ENCODE data around the gene OR2T11.
"Not testable (repeated sequence)": the region's sequence is repeated elsewhere in the genome, so short reads cannot be mapped to it uniquely, and the experiment has no call there.

OR2T11 gene

DNA sequence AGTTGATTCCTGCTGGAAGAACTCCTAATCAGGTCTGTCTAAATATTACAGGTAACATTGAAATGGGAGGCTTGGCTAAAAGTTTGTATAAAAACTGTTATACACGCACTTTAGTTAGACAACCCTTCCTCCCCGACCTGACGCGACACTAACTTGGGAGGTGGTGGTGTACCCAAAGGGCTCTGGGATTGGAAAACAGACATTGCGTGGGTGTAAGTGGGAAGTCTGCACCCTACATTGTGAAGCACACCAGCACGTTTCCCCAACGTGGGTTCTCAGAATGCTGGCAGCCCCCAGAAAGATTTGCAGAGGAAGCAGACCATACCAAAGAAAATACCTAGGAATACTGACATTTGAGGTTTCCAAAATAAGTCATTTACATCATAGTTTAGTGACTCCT, 16.8 kb downstream of the OR2T11 start:
- DNase-seq = no peak

GRCh38 chr1:248613742-248614141, 21.1 kb downstream of the OR2T11 start:
- no peak for DNase-seq

GRCh38 chr1:248611883-248612414, 22.9 kb downstream of the OR2T11 start:
- no peak for DNase-seq

DNA sequence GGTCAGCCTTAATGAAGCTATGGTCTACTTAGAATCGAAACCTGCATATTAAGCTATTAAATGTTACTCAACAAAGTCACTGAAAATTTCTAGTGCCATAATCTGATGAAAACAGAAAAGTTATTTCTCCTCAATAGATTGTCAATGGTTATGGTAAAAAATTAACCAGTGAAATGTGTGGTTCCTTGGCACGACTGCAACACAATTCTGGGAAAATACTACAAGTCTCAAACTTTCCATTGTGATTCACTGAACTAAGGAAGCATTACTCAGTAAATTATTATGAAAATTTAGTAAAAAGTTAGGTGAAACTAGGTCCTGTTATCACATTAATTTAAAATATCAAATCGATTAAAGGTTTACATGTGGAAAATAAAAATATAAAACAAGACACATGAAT, 24.6 kb downstream of the OR2T11 start:
- no peak for DNase-seq

DNA sequence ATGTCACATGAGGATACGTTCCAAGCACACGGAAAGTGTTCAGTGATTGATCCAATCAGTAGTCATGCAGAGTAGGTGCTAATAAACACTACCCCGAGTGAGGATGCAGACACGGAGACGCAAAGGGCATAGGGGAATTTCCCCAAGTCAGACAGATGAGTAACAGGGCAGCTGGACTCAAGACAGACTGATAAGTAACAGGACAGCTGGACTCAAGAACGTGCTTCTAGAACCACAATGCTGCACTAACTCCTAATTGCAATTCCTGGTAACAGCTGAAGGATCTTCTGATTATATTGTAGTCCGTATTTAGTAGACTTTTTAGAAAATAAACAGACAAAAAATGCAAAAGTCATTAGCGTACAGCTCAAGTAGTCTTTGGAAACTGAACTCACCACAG, 35.5 kb downstream of the OR2T11 start:
- no peak for DNase-seq

GRCh38 chr1:248597589-248597988, 37.3 kb downstream of the OR2T11 start, which contains the start of gene OR2T10:
TSS of gene OR2T10 (minus strand) at chr1:248597700. CDS start at chr1:248593768, 3,932 bp downstream.
- DNase-seq = no peak

DNA sequence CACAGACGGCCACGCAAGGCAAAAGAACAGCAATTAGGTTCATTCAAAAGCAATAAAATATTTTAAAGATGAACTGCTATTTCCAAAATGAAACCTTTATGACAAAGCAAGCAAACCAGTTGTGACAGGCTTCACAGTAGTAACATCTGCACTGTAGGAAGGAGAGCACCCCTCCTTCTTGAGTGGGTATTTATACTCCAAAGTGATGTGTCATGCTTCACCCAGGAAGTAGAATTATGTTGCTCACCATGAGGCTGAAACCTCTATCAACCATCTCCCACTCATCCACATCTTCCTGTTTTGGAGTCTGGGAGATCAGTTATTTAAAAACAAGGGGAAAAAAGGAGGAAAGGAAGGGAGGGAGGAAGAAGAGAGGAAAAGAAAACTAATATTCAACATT, 38.3 kb downstream of the OR2T11 start:
- DNase-seq = no peak

DNA sequence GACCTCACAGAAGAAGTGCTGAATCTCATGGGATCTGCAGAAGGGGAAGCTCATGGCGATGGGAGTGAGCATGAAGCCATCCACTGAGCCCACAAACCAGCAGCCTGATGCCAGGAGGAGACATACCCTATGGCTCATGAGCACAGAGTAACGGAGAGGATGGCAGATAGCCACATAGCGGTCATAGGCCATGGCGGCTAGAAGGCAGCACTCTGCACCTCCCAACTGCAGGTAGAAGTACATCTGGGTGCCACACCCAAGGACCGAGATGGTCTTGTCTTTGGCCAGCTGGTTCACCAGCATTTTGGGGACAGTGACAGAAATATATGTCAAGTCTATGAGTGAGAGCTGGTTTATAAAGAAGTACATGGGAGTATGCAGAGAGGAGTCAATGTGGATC, 41.7 kb downstream of the OR2T11 start:
- DNase-seq = no peak

- DNase-seq = no peak
These were observed 42.2 kb downstream of the OR2T11 start for GRCh38 chr1:248592655-248593054.

GRCh38 chr1:248590055-248590454, 44.8 kb downstream of the OR2T11 start:
- no peak for DNase-seq

- DNase-seq = no peak
These were observed 45.6 kb downstream of the OR2T11 start for GRCh38 chr1:248589334-248589733.

DNA sequence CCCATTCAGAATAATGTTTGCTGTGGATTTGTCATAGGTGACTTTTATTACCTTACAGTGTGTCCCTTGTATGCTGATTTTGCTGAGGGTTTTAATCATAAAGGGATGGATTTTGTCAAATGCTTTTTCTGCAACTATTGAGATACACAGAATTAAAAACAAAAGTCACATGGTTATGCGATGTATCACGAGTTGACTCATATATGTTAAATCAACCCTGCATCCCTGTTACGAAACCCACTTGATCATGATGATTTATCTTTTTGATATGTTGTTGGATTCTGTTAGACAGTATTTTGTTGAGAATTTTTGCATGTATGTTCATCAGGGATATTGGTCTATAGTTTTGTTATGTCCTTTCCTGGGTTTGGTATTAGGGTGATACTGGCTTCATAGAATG, 49.6 kb downstream of the OR2T11 start:
- DNase-seq = no peak

DNA sequence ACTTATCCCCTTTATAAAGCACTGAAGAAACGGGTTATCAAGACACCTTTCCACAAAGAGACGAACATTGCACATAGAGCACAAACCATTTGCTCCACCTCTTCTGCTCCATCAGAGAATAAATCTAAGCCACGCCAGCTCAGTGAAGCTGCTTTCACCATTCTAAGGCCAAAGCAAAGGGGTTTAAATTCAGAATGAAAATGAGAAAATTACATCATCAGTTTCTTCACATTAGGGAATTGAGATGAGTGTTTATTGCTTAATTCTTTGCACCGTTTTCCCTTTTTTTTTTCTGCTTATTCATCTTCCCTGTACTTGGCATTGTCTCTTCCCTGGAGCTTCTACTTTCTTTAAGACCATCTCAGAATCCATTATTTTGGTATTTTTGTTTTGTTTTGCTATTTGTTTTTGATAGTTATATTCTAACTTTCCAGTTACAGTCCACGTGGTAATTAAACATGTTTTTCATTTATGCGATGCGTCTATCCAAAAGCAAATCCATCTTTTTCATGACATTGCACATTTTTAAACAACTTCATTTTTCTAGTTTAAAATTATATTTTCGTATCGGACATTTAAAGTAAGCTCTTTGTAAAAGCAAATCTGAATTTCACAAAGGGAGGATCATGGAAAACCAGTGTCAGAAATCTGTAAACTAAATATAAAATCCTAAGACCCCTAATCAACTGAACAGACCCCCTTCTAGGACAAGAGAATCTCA, 58.5 kb downstream of the OR2T11 start:
- no peak for DNase-seq

DNA sequence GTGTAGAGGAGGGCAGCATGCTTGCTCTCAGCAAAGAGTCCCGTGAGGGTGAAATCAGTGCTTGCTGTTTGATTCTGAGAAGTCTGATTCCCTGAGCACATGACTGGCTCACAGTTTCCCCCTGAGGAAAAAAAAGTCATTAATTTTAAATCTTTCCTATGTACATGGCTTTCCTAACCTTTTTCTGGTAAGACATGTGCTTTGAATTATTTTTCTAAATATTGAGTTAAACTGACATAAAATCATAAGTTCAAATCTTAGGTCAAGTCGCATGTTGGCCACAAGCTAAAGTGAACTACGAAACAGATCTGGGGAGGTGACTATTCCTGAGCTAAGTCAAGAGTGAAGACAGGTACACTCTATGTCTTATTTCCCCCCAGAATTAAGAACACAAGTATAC, 60.2 kb downstream of the OR2T11 start, which contains the start of gene OR2T34:
TSS of gene OR2T34 (minus strand) at position 101 of the 400 bp plus-strand sequence. CDS start at position 101, 0 bp downstream.
- DNase-seq = not testable (repeated sequence)

DNA sequence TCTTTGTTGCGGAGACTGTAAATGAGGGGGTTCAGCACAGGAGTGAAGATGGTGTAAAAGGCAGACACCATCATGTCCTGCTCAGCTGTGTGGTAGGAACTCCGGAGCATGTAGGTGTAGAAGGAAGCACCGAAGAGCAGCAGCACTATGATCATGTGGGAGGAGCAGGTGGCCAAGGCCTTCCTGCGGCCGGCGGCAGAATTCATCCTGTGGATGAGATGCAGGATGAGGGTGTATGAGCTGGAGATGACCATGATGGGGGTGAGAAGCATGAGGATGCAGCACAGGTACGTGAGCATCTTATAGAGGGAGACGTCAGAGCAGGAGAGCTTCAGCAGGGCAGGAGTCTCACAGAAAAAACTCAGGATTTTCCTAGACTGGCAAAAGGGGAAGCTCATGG, 61.0 kb downstream of the OR2T11 start:
- not testable (repeated sequence) for DNase-seq

Data from HCEC 1CT (cell line).